HG02852 (cell line): ENCODE results near the gene FRMD8.

Experiments used
- ATAC-seq: cut with Tn5 transposase; IDR thresholded peaks from one replicate; pipeline ENCODE4 v1.9.1; 2021; ENCODE audit warnings: mild to moderate bottlenecking, moderate library complexity; ENCODE audit not compliant: unreplicated experiment

Gene FRMD8

GRCh38 chr11:65432686-65433582, 46.5 kb downstream of the FRMD8 start:
- ATAC-seq: no peak

- ATAC-seq: no peak
Observed at GRCh38 chr11:65433657-65434056, 47.2 kb downstream of the FRMD8 start.

- ATAC-seq: no peak
Observed at GRCh38 chr11:65434057-65434666, 47.7 kb downstream of the FRMD8 start.

- no peak for ATAC-seq
Observed at GRCh38 chr11:65434667-65435410, 48.4 kb downstream of the FRMD8 start.

- no peak for ATAC-seq
Observed at GRCh38 chr11:65435411-65435931, 49.0 kb downstream of the FRMD8 start.

GRCh38 chr11:65435981-65436411, 49.6 kb downstream of the FRMD8 start:
- no peak for ATAC-seq

GRCh38 chr11:65436412-65437032, 50.1 kb downstream of the FRMD8 start:
- ATAC-seq: no peak

GRCh38 chr11:65437436-65438227, 51.2 kb downstream of the FRMD8 start:
- no peak for ATAC-seq

GRCh38 chr11:65438257-65439151, 52.1 kb downstream of the FRMD8 start:
- no peak for ATAC-seq

GRCh38 chr11:65439331-65440181, 53.1 kb downstream of the FRMD8 start:
- ATAC-seq: no peak

- no peak for ATAC-seq
Observed at GRCh38 chr11:65440831-65441499, 54.5 kb downstream of the FRMD8 start.

- no peak for ATAC-seq
Observed at GRCh38 chr11:65442842-65443331, 56.5 kb downstream of the FRMD8 start.

- ATAC-seq: no peak
Observed at GRCh38 chr11:65444314-65445051, 58.0 kb downstream of the FRMD8 start.

GRCh38 chr11:65445101-65445603, 58.7 kb downstream of the FRMD8 start:
- no peak for ATAC-seq

- no peak for ATAC-seq
Observed at GRCh38 chr11:65445604-65446445, 59.4 kb downstream of the FRMD8 start.
